Fibroblast of pulmonary artery (primary cell): ENCODE results near the gene LAMB3.

Experiments used
- DNase-seq: peaks from one replicate; pipeline ENCODE4 v3.0.0-alpha.2; 2010; ENCODE audit warnings: low read depth
- H3K4me3 ChIP-seq: replicated peaks from 2 replicates; pipeline ENCODE4 v1.5.1; 2011; ENCODE audit warnings: low read depth, mild to moderate bottlenecking, control low read depth, low read length, moderate library complexity
- CTCF ChIP-seq: IDR thresholded peaks from 2 replicates; pipeline ENCODE4 v1.5.1; 2011; ENCODE audit warnings: mild to moderate bottlenecking, control low read depth, low read length, inconsistent platforms; ENCODE audit errors: missing control alignments

Gene LAMB3

GRCh38 chr1:209674957-209675564 lies 22.8 kb upstream of the LAMB3 start, which contains the start of gene G0S2:
G0S2 (plus strand) TSS chr1:209675412; CDS start chr1:209675685, 273 bp downstream.
- TF ChIP-seq CTCF = no peak
- DNase-seq = peak; percentile 78
- peak within 1 kb of the TSS; percentile 66 for H3K4me3 ChIP-seq

- TF ChIP-seq CTCF = no peak
- H3K4me3 ChIP-seq = no peak overlapping the region
- DNase-seq = peak; percentile 49
Observed at GRCh38 chr1:209673631-209674417, 21.6 kb upstream of the LAMB3 start.

GRCh38 chr1:209672705-209673630 lies 20.7 kb upstream of the LAMB3 start:
- TF ChIP-seq CTCF = no peak
- H3K4me3 ChIP-seq = no peak overlapping the region
- peak; percentile 69 for DNase-seq

- H3K4me3 ChIP-seq = no peak overlapping the region
- DNase-seq = peak; percentile 18
- no peak for TF ChIP-seq CTCF
Observed at GRCh38 chr1:209670441-209671082, 18.3 kb upstream of the LAMB3 start.

GRCh38 chr1:209667708-209668107 lies 15.5 kb upstream of the LAMB3 start:
- no peak overlapping the region for H3K4me3 ChIP-seq
- TF ChIP-seq CTCF = no peak
- no peak for DNase-seq

GRCh38 chr1:209667103-209667502 lies 14.9 kb upstream of the LAMB3 start:
- H3K4me3 ChIP-seq = no peak overlapping the region
- DNase-seq = no peak
- no peak for TF ChIP-seq CTCF
